GM18909 (cell line): ENCODE measurements around the gene FIBIN.
"Not testable (repeated sequence)": the region's sequence is repeated elsewhere in the genome, so short reads cannot be mapped to it uniquely, and the experiment has no call there.

ENCODE experiments used
- ATAC-seq: cut with Tn5 transposase; IDR thresholded peaks from one replicate; pipeline ENCODE4 v1.9.1; 2021; ENCODE audit warnings: mild to moderate bottlenecking; ENCODE audit not compliant: unreplicated experiment, poor library complexity

The FIBIN gene

DNA sequence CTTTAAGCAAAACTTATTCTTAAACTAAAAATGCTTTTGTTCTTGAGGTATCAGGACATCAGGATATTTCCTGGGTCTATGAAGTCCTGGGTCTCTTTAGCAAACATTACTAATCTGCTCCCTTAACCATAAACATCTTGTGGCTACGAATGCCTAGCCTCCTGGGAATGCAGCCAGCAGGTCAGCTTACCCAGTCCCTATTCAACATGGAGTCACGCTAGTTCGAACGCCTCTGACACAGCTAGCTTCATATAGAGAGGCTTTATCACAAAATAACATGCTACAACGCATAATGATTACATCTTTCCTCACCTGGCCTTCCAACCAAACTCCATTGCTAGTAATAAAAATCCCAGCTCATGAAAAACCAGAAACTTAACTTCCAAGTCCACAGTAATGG lies 17.5 kb upstream of the FIBIN start:
- ATAC-seq: no peak

DNA sequence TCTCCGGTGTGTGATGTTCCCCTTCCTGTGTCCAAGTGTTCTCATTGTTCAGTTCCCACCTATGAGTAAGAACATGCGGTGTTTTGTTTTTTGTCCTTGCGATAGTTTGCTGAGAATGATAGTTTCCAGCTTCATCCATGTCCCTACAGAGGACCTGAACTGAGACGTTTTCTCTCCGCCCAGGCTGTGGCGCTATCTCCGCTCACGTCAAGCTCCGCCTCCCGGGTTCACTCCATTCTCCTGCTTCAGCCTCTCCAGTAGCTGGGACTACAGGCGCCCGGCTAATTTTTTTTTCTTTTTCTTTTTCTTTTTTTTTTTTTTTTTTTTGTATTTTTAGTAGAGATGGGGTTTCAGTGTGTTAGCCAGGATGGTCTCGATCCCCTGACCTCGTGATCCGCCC lies 16.7 kb upstream of the FIBIN start:
- not testable (repeated sequence) for ATAC-seq

DNA sequence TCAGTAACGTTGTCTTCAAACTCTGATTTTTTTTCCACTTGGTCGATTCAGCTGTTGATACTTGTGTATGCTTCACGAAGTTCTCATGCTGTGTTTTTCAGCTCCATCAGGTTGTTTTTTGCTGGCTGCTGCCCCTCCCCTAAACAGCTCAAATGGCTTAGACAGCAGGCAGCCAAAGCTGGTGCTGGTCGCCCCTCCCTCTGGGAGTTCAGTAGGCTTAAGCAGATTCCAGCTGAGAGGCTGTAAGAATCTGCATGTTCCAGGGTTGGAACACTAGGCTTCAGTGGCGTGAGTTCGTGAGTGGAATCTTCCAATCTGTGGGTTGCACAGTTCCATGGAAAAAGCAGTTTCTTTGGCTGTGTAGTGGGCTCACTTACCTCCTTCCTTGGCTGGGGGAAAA lies 10.3 kb upstream of the FIBIN start:
- ATAC-seq: no peak

DNA sequence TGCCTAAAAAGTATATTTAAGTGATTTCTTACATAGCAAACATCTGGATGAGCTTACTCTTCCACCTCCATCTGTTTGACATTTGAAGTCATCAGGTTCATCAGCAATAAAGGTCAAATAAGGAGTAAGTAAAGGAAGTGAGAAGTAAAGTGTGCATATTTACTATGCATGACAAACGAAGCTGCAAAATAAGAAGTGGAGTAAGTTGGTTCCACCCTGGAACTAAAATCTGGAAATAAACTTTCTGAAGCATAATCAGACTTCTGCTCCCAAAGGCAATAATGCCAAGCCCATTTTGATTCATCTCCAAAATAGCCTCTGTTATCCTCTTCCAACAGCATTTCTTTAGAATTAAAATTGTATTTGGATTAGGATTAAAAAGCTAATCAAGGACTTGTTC lies 8.4 kb upstream of the FIBIN start:
- no peak for ATAC-seq

DNA sequence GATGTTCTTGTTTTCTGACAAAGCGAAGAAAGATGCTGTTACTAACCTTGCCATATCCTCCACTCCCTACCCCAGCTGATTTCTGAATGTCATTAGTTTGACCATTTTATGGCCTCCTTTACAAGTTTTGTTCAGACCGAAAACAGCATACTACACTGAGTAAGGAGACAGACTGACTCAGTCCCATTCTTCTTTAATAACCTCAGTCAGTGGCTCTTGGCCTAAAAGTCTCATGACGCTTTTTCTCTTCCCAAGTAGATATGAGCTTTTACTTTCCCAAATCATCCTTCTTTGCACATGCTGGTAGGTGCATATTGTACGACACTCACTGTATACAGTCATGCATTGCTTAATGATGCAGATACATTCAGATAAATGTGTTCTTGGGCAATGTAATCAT lies 8.0 kb upstream of the FIBIN start:
- no peak for ATAC-seq

DNA sequence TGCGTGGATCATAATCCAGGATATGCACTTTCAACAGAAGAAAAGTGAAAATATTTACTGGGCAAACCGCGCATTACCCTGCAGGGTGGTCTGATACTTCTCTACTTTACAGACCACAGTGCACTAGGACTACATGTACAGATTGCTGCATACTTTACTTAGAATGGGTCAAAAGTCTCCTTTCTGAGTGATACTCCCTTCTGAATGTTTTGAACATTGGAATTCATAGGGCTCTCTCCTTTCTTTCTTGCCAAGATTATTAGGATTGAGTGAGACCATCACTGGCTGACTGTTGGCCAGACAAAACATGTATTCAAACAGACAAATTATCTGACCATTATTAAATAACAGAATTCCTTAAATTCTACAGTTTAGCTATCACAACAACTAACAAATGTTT lies 6.6 kb upstream of the FIBIN start:
- no peak for ATAC-seq

DNA sequence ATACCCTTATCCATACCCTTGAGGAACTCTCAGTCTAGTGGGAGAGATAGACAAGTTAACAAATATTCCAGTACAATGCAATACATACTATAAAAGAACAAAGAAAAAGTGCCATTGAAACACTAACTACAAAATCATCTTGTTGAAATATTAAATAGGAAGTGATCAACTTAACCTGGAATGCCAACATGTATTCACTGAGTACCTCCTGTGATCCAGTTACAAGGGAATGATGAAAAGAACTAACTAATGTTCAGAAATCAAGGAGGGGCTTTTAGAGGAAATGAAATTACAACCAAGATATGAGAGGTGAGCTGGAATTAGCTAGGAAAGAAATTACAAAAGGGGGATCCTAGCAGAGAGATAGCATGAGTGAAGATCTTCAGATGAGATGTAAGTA lies 6.2 kb upstream of the FIBIN start:
- ATAC-seq: no peak

DNA sequence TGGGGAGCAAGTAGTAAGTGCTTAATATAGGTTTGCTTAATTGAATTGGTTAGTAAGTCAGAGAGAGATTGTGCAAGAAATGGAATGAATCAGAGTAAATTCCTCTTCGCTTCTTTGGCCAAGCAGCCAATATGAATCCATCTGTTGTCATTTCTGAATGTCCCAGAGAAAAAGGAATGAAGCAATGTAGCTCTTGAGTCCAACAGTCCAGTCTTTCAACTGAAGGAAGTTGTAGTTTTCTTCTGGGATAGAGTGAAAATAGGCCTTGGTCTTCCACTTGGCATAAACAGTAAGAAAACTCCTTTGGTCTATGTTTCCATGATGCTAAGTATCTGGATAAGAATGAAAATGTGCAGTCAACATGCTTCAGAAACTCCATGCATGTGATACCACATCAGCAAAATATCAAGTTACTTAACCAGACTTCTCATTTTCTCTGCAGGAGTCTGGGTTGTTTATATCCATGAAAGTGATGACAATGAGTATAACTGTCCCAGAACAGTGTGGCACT lies 1.8 kb upstream of the FIBIN start:
- ATAC-seq: no peak

DNA sequence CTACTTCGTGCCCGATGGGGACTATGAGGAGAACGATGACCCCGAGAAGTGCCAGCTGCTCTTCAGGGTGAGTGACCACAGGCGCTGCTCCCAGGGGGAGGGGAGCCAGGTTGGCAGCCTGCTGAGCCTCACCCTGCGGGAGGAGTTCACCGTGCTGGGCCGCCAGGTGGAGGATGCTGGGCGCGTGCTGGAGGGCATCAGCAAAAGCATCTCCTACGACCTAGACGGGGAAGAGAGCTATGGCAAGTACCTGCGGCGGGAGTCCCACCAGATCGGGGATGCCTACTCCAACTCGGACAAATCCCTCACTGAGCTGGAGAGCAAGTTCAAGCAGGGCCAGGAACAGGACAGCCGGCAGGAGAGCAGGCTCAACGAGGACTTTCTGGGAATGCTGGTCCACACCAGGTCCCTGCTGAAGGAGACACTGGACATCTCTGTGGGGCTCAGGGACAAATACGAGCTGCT lies 751 bp downstream of the FIBIN start:
- ATAC-seq: no peak

DNA sequence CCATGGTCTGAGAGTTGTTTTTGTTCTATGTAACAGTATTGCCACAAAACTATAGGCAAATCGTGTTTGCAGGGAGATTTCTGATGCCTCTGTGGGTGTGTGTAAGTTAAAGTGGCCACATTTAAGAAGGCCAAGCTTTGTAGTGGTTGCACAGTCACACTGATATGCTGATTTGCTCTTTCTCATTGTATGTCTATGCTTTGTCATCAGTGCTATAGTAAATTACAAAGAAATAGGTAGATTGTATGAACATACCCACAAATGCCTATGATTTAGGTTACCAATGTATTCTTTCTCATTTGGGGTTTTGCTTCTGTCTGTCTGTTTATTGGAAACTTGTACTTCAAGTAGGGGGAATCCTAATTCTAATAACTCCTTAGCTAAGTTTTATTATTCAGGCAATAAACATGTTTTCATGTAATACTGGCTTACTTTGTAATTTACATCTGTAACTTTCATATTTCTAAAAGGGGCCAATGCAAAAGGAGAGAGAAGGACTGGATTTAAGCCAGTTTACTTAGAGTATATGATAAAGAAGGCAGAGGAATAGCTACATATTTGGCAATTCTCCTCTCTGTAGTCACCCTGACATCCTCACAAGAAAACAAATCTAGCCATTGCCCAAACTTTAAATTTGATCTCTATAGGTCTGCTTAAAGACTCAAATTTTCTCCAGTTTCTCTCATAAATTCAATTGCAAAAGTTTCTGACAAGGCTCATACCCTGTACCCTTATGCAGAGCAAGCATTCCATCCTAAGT lies 2.0 kb downstream of the FIBIN start:
- no peak for ATAC-seq

DNA sequence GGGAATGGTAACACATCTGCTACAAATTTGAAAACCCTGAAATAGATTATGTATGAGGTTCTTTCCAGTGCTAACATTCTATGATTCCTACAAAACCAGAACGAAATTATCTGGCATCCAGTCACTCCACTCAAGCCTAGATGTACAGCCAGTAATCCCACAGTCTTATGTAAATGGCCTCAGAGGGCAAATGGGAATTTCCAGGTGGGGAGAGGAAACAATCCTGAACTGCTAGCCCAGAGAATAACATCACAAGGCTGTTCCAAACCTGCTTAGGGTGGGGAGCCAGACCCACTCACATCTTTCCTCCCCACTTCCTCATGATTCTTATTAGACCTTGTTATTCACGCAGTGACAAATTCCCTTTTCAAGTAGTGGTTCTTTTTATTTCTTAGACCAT lies 3.5 kb downstream of the FIBIN start:
- ATAC-seq: no peak

DNA sequence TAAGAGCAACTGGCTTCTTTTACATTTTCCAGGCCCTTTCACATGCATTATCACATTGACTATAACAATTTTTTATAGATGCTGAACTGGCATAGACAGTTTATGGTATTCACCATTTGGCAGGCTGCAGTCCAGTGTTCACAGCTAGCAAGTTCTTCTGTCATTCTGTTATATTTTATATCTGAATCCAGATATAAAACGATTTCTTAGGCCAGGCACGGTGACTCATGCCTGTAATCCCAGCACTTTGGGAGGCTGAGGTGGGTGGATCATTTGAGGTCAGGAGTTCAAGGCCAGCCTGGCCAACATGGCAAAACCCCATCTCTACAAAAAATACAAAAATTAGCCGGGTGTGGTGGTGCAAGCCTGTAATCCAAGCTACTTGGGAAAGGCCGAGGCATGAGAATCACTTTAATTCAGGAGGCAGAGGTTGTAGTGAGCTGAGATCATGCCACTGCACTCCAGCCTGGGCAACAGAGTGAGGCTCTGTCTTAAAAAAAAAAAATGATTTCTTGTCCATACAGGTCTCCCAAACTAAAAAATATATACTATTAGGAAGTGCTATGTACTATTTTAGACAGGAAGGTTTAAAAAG lies 7.3 kb downstream of the FIBIN start:
- ATAC-seq: not testable (repeated sequence)

DNA sequence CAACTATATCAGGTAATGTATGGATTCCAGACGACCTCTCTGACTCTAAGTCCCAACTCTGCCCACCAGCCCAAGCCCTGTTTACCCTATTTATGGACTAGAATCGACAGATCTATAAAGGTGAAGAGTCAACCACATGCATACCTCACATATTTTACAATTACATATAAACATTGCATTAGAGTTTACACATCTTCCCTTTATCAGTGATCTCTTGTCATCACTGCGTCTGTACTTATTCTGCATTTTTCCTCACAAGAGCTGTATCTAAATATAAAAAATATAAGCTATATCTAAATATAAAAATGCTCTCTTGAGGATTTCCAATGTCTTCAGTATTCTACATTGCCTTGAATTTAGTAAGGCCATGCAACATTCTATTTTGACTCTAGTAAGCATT lies 8.5 kb downstream of the FIBIN start:
- no peak for ATAC-seq

DNA sequence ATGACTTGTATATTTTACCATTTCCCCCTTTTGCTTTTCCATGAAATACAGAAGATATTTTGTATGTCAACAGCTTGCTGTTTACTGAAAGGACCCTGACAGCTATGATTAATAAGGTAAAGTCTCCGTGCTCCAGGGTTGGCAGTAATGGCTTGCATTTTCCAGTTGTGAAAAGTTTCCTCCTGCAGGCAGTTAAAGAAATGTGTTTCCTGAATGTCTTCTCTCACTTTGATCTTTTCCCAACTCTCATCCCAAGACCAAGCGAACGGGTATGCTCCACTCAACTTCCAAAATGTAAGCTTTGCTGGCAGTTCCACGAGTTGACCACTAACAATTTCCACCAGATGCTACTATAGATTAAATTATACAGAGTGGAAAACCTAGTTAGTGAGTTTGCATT lies 8.9 kb downstream of the FIBIN start:
- ATAC-seq: no peak

DNA sequence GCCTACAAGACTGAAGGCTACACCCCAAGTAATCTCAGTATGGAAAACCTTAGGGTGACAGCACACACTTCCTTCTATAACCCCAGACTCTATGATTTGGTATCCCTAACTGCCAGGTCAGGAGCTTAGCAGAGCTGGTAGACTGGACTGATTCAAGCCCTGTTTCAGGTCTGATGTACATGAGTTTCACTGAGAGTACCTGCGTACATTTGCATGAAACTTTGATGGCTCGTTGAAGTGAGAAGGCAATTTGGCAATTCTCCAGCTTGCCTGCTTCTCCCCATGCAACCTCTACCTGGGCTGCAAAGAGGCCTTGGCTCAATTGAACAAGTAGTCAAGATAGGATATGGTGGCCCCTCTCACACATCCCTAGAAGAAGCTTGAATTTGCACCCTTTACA lies 10.2 kb downstream of the FIBIN start:
- no peak for ATAC-seq

DNA sequence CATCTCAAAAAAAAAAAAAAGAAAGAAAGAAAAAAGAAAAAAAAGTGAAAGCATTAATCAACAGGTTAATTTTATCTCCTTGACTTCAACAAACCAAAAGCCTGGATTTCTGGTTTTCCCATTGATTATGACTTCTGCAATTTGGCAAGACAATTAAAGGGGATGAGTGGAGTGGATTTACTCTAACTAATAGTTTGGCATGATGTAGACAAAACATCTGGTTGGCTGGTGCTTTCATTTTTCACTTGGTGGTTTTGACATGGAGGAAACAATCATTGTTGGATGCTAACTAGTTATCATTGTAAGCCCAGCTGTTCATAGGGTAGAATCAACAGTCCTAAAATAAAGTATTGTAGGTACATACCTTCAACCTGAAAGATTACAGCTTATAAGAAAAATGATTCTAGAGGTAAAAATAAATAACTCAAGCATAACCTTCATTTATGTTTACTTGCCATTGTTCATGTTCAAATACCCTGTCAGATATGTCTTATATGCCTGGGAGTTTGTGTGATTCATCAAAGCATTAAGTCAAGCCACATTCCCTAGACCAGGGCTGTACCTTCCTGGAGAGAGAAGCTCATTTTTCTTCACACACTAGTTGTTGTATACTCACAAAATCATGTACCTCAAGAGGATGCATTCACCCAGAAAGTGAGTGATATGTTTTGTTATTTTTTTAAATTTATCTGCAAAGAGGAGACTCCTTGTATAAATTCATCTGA lies 15.1 kb downstream of the FIBIN start:
- ATAC-seq: no peak

DNA sequence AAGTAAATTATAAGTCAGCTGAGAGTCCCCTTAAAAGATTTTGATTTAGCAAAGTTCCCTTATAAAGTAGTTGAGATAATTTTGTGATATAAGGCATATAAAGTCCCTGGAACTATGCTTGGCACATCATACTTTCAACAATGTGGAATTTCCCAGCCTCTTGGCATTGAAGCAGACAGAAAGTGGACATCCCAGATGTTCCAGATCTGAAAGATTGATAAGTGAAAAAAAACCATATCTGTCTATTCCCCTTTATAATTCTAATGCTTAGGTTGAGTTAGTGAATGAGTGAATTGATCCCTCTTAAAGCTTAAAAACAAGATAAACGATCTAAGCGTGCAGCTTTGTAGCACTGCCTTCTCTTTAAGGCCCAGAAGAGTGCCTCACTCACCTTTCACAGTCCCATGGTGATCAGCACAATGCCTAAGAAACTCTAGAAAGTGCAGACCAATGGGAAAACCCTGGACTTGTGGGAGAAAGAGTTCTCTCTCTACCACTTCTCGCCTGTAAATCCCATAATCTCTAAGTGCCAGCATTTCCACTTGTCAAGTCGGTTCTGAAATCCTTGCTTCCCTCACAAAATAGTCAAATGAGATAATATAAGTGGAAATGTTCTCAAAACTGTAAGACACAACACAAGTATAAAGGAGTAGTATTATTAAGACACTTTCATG lies 17.8 kb downstream of the FIBIN start:
- no peak for ATAC-seq

DNA sequence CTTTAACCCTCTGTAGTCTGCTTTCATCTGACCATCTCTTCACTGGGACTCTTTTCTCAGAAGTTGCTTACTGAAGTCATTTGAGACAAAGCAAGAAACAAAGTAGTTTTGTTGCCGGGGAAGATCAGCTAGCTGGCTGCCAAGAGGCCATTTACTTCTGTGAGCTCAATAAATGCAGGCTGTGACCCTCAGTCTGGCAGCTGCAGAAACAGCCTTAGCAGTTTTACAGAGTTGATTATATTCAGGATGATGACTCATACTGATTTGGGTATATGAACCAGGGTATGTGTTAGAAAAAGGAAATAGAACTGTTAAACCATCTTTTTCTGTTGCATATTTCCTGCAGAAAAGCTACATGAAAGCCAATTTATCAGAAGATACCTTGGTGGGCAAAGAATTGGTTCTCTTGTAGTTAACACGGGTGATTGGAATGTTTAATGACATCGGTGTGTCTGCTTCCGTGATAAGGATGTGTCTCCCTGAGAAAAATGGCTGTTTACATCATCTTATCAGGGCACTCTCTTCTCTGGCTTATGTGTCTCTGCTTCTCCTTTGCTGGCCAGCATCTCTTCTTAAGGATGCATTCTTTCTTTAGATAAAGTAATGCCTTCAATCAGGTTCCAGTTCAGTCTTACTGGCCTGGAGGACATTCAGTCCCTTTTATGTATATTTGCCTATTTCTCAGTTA lies 18.5 kb downstream of the FIBIN start:
- no peak for ATAC-seq

DNA sequence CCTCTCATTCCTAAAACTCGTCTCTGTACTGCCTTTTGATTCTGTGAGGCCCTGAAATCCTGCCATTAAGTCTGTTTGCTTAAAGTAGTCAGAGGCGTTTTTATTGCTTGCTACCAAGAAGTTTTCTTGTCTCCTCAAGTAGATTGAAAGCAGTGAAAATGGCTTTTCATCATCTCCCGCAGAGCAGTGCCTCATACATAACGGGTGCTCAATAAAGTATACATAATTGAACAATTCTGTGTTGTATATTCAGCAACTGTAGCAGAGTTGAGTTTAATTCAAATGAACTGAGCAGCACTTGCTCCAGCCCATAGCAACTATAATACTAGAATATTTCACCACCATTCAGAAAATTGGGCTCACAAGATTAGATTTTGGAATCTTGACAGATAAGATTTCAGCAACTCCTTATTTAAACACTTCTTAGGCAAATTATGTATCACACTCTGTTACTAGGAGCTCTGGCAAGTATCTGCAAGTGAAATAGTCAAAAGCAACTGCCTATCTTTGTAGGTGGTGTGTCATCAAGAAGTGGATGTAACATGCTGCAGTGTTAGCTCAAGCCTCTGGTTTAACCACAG lies 20.0 kb downstream of the FIBIN start:
- no peak for ATAC-seq
